Raji (cell line): ENCODE measurements around the gene HTT.

Source experiments
- POLR2A ChIP-seq: IDR thresholded peaks from 2 replicates; pipeline ENCODE4 v1.6.1; 2011; ENCODE audit warnings: low read depth, low read length, control low read depth; ENCODE audit not compliant: insufficient read depth

Gene HTT

DNA sequence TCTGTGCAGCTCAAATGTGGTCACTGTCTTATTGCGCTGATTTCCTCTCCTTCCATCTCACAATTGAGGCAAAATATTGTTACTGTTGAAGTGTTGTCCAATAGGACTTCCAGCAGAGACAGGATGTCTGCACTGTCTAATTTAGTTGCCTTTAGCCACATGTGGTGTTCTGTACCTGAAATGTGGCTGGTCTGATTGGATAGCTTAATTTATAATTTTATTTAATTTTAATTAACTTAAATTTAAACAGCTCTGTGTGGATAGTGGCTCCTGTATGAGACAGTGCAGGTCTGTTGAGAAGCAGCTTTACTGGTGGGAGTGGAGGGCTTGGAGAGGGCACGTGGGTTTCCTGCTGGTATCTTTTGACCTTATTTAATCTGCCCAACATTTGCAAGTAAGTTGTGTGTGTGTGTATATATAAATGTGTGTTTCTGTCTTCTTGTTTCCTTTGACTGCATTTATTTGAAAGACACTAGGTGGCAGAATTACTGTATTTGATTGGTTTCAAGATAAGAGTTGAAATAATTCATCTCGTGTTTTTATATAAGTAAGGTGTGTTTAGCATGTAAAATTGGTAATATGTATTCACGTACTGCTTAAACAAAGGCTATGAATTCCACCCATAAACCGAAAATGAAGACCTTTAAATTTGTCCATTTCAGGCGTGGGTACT is 119.2 kb downstream of the HTT start:
- TF ChIP-seq POLR2A: no peak

DNA sequence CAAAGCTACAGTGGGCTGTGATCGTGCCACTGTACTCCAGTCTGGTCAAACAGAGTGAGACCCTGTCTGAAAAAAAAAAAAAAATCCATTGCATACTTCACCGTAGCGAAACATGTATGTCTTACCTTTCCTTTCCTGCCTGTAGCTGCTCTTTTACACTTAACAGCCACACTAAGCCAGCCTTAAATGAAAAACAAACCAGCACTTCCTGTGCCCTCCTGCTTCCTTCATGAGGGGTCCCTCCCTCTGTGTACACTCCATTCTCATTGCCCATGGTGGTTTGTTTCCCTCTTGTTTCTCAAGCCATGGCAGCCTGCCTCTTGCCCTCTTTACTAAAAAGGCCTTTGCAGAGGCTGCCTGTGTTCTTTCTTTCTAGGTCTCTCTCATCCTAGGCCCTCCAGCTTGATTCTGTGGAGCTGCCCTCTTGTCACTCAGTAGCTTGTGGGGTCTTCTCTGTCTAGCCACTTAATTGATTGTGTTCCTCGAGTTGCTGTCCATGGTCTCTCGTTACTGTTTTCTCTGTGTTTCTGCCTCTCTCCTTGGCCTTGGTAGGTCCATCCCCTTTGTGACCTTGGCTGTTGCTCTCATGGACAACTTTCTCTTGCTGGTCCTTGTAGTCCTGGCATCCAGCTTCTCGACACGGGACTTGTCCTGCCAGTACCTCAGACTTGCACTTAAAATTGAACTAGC is 122.3 kb downstream of the HTT start:
- no peak for TF ChIP-seq POLR2A

- no peak for TF ChIP-seq POLR2A
These were observed 123.1 kb downstream of the HTT start for GRCh38 chr4:3197366-3198105.

DNA sequence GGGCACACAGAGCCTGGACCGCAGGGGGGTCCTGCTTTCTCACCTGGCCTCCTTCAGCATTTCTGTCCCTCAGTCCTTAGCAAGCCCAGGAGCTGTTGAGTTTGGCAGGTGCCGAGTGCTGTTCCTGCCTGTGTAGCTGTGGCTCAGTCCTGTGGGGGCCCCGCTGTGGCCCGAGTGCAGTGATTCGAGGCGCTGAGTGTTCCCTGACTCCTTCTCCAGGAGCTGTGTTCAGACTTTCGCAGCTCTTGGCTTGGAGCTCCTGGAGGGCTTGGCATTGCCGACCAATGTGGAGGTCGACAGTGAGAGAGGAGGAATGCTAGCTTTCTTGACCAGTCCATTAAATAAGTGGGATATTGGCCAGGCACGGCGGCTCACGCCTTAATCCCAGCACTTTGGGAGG is 124.4 kb downstream of the HTT start:
- TF ChIP-seq POLR2A: no peak

- no peak for TF ChIP-seq POLR2A
These were observed 125.4 kb downstream of the HTT start for GRCh38 chr4:3199653-3200422.

DNA sequence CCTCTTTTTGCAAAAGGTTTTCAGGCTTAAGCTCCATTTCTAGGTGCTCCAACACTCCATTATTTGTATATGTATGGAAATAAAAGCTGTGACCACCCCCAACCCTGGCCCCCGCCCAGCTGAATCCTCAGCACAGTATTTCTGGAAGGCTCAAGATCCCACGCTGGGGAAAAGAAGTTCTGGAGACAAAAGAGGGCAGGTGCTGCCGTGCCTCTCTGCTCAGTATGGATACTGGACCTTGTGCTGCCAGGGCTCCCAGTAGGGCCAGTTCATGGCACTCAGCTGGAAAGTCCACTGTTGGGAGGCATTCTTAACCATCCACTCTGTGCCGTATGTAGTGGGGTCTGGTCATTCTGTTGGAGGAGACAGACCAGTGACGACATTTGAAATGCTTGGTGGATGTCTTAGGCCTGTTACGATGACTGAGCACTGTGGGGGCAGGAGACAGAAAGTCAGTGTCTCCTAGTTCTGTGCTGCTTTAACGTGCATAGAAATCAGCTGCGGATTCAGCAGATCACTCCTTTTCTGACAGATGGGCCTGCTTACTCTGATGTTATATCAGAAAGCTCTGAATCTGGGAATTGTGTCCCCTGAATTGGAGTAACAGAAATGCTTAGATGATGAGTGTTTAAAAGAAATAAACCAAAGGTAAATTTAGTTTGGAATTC is 126.1 kb downstream of the HTT start:
- TF ChIP-seq POLR2A: no peak

GRCh38 chr4:3201718-3202702 is 127.5 kb downstream of the HTT start:
- TF ChIP-seq POLR2A: no peak

- no peak for TF ChIP-seq POLR2A
These were observed 128.6 kb downstream of the HTT start for GRCh38 chr4:3202836-3203820.

GRCh38 chr4:3203971-3204431 is 129.5 kb downstream of the HTT start:
- no peak for TF ChIP-seq POLR2A

DNA sequence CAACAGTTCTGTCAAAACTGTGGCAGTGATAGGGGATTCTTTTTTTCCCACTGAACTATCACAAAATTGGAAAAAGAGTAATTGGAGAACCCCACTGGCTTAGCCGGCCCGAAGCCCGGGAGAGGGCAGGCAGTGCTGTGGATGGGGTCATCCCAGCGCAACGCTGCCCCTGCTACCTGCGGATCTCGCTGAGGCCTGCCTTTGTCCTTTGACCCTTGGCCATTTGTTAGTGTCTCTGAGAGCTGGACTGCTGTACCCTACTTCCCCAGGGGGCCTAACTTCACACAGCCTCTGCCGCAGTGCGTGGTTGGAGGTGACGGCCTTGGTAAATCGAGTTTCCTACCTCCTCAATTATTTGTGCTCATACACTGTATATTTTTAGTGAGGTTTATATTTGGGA is 131.5 kb downstream of the HTT start:
- no peak for TF ChIP-seq POLR2A

DNA sequence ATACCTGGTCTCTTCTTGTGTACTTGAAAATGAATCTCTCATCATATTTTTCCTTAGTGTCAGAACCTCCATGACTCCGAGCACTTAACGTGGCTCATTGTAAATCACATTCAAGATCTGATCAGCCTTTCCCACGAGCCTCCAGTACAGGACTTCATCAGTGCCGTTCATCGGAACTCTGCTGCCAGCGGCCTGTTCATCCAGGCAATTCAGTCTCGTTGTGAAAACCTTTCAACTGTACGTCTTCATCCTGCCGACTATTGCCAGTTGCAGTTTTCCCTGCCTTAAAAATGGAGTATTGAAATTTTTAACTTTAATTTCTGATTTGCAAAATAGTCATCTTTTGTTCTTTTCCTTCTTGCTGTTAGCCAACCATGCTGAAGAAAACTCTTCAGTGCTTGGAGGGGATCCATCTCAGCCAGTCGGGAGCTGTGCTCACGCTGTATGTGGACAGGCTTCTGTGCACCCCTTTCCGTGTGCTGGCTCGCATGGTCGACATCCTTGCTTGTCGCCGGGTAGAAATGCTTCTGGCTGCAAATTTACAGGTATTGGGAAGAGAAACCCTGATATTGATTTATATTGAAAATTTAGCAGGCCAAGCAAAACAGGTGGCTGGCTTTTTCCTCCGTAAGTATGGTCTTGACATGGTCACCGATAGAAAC is 132.1 kb downstream of the HTT start:
- TF ChIP-seq POLR2A: no peak

DNA sequence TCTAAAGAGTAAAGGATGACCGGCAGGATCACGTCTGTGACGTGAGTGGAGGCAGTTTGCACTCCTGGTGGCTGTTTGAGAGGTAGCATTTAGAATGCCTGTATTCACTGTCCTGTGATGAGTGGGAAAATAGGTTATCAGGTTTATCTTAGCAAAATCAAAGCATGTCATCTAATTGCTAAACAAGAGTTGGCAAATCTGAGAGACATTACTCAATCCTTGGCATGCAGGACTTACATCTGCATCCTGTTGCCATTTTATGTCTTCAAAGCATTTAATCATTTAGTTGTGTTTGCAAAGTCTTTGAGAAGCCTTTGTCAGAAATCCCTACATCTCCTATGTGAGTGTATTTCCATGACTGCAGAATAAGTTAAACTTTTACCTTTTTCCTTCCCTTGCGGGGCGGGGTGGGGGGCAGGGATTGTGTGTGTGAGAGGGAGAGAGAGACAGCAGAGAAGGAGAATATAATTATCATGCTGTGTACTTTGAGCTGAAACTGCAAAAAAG is 133.1 kb downstream of the HTT start:
- TF ChIP-seq POLR2A: no peak
